Panc1 (cell line): ENCODE measurements around the gene ADAMTS13. TPM values are rescaled to one million over a fixed set of nuclear protein-coding genes. Genes with fewer than 3 reads are reported as not detected.

Source experiments
- ATAC-seq: fragments of 200-7000 bp; cut with Tn5 transposase; 2 replicates; pipeline ENCODE4 v1.9.1; 2020; ENCODE audit warnings: mild to moderate bottlenecking, moderate library complexity
- BruUV-seq: library from RNA; stranded (reverse); fragments of 400-500 nt; replicated peaks from 2 replicates; lab custom pipeline; 2021; lab: Mats Ljungman, UMichigan
- CTCF ChIA-PET: fragments of 300-600 bp; sonication (Branson Sonifier 250); formaldehyde crosslinking; loops from one replicate; lab custom pipeline; 2022; ENCODE audit warnings: antibody characterized with exemption; lab: Charles Lee
- POLR2A ChIA-PET: fragments of 300-600 bp; sonication (Branson Sonifier 250); formaldehyde crosslinking; loops from one replicate; lab custom pipeline; 2022; ENCODE audit warnings: antibody characterized with exemption; lab: Charles Lee
- DNase-seq: peaks from one replicate; pipeline ENCODE4 v3.0.0-alpha.2; 2010; ENCODE audit warnings: low read depth, low spot score
- H3K27ac ChIP-seq: 2 replicates; pipeline ENCODE4 v1.5.1; 2011; ENCODE audit warnings: mild to moderate bottlenecking, low read length, inconsistent platforms
- H3K27me3 ChIP-seq: fragments of 200-500 bp; sonication (Bioruptor generic); 2 replicates; pipeline ENCODE4 v1.6.0; 2014; ENCODE audit warnings: low read length, inconsistent platforms; ENCODE audit not compliant: control insufficient read depth, insufficient read depth
- H3K36me3 ChIP-seq: fragments of 200-500 bp; sonication (Bioruptor generic); 2 replicates; pipeline ENCODE4 v1.5.1; 2014; ENCODE audit warnings: inconsistent platforms, mild to moderate bottlenecking, low read length, moderate library complexity; ENCODE audit not compliant: control insufficient read depth, insufficient read depth
- H3K4me1 ChIP-seq: 2 replicates; pipeline ENCODE4 v1.5.1; 2011; ENCODE audit warnings: inconsistent platforms, mild to moderate bottlenecking, low read length, moderate library complexity; ENCODE audit not compliant: control insufficient read depth, insufficient read depth
- H3K4me3 ChIP-seq, 2 experiments: 2 replicates each; pipeline ENCODE4 v1.5.1; 2011 to 2012; ENCODE audit warnings: low read depth in 2 of 2, low read length in 2 of 2, mild to moderate bottlenecking in 2 of 2, inconsistent platforms in 1 of 2, moderate library complexity in 1 of 2
- H3K9me3 ChIP-seq: fragments of 200-500 bp; sonication (Bioruptor generic); 2 replicates; pipeline ENCODE4 v1.5.1; 2014; ENCODE audit warnings: low read depth, mild to moderate bottlenecking, inconsistent platforms, low read length, moderate library complexity; ENCODE audit not compliant: control insufficient read depth, insufficient read depth
- CTCF ChIP-seq: fragments of 450-650 bp; IDR thresholded peaks from 2 replicates; pipeline ENCODE4 v1.5.1; 2017; ENCODE audit warnings: mild to moderate bottlenecking
- POLR2AphosphoS5 ChIP-seq: IDR thresholded peaks from 2 replicates; pipeline ENCODE4 v1.6.1; 2012; ENCODE audit warnings: mild to moderate bottlenecking, low read depth, low read length, moderate library complexity
- SIN3A ChIP-seq: IDR thresholded peaks from 2 replicates; pipeline ENCODE4 v1.6.1; 2012; ENCODE audit warnings: low read depth, mild to moderate bottlenecking, low read length, moderate library complexity, borderline replicate concordance; ENCODE audit not compliant: insufficient read depth
- TCF7L2 ChIP-seq: IDR thresholded peaks from 2 replicates; pipeline ENCODE4 v1.6.1; 2011; ENCODE audit warnings: mild to moderate bottlenecking, low read depth, low read length, inconsistent platforms
- in situ Hi-C: cut with HindIII; loops from 2 replicates; pipeline ENCODE4 v1.10.0; 2016; ENCODE audit warnings: low sequenced_read_pairs, low pct_unique_long_range_greater_than_20kb
- intact Hi-C: fragments of 100-400 bp; cut with micrococcal nuclease; formaldehyde crosslinking; loops from one replicate; pipeline ENCODE4 v1.10.0; 2022; ENCODE audit not compliant: unreplicated experiment
- total RNA-seq: library from RNA; stranded (reverse); gene quantifications from one replicate; pipeline ENCODE4 v1.2.1, GENCODE V29; 2021; ENCODE audit not compliant: unreplicated experiment
- TF ChIP-seq, protein P1 (sequence below), 2 experiments: IDR thresholded peaks; 2 replicates each; pipeline ENCODE4 v1.6.1; 2011 to 2012; ENCODE audit warnings: low read depth in 2 of 2, control low read depth in 1 of 2, low read length in 1 of 2, mild to moderate bottlenecking in 1 of 2, moderate library complexity in 1 of 2; ENCODE audit not compliant: insufficient read depth in 1 of 2

ADAMTS13 gene
- total RNA-seq, 1 experiment from 2014 or later: 3.4 TPM

- ChIA-PET POLR2A (no interaction called here), CTCF (no interaction called here)
- ATAC-seq: no peak
Observed at GRCh38 chr9:133475292-133476012, 53.3 kb downstream of the ADAMTS13 start.

DNA sequence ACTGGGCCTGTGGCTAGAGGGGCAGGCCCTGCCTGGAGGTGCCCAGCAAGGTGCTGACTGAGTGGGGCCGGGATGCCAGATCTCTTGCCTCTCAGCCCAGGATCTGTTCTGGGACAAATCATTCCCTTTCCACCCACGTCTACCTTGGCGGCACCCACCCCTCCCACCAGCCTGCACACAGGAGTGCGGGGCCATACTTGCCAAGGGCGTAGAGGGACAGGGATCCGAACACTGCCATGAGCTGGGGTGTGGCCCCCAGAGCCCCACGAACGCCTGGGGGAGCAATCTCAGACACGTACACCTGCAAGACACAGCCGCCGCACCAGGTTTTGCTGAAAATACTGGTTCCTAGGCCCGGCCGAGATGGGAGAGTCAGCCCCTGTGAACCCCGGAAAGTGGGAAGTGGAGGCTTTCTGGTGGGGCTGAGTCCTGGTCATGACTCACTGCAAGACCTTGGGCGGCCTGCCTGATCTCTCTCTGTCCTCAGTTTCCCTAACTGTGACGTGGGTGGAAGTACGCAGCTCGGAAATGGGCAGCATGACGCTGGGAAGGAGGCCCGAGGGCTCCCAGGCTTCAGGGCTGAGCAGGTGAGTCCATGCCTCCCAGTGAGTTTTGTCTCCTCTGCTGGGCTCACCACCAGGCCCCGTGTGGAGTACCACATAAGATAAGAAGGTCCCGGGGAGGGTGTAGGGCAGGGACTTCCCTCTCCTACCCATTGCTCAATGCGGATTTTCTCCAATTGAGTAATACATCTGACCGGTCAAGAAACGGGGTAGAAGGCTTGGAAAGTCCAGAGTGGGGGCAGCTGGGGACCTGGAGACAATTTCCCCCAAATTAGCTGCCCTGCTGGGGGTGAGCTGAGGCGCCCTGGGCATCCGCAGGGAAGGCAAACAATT lies 54.1 kb downstream of the ADAMTS13 start:
- Histone ChIP-seq H3K27ac (no peak overlapping the region), H3K27me3 (no peaks in the 10 kb centered on the region), H3K9me3 (no peaks in the 10 kb centered on the region), H3K4me1 (peaks cover 5% of the 10 kb centered on the region), H3K4me3 (no peak overlapping the region), H3K36me3 (no peaks in the 10 kb centered on the region; the same call in 1 of the 2 replicates)
- DNase-seq (no peak), ATAC-seq (no peak)
- CTCF ChIA-PET: interaction anchor here (0.6 kb wide), 1 partner anchor 9 kb away, joined by 4 read pairs; no protein-coding TSS in a partner anchor
- intact Hi-C loops: no loop called here
- no TSS peak for BruUV-seq
- in situ Hi-C loops: no loop called here
- POLR2A ChIA-PET: no interaction called here
- TF ChIP-seq POLR2AphosphoS5 (no peak), TCF7L2 (no peak), SIN3A (no peak), CTCF (no peak)
- TF ChIP-seq, protein P1, sequence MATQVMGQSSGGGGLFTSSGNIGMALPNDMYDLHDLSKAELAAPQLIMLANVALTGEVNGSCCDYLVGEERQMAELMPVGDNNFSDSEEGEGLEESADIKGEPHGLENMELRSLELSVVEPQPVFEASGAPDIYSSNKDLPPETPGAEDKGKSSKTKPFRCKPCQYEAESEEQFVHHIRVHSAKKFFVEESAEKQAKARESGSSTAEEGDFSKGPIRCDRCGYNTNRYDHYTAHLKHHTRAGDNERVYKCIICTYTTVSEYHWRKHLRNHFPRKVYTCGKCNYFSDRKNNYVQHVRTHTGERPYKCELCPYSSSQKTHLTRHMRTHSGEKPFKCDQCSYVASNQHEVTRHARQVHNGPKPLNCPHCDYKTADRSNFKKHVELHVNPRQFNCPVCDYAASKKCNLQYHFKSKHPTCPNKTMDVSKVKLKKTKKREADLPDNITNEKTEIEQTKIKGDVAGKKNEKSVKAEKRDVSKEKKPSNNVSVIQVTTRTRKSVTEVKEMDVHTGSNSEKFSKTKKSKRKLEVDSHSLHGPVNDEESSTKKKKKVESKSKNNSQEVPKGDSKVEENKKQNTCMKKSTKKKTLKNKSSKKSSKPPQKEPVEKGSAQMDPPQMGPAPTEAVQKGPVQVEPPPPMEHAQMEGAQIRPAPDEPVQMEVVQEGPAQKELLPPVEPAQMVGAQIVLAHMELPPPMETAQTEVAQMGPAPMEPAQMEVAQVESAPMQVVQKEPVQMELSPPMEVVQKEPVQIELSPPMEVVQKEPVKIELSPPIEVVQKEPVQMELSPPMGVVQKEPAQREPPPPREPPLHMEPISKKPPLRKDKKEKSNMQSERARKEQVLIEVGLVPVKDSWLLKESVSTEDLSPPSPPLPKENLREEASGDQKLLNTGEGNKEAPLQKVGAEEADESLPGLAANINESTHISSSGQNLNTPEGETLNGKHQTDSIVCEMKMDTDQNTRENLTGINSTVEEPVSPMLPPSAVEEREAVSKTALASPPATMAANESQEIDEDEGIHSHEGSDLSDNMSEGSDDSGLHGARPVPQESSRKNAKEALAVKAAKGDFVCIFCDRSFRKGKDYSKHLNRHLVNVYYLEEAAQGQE (IDR thresholded peaks at IDR 0.05; ENCODE audit: insufficient read depth in 1 of 2, low read depth in 2 of 2, low read length in 1 of 2): no peak

More at GRCh38 chr9:133475292-133476012, 53.3 kb downstream of the ADAMTS13 start:
- TF ChIP-seq, protein P1 (IDR thresholded peaks at IDR 0.05; ENCODE audit: insufficient read depth in 1 of 2, low read depth in 2 of 2, low read length in 1 of 2): no peak
- no peak for TF ChIP-seq POLR2AphosphoS5
- TF ChIP-seq CTCF: no peak
- H3K4me3 ChIP-seq: no peak overlapping the region
- no peaks in the 10 kb centered on the region; the same call in 1 of the 2 replicates for H3K36me3 ChIP-seq
- in situ Hi-C loops: no loop called here
- intact Hi-C loops: no loop called here
- peaks cover 5% of the 10 kb centered on the region for H3K4me1 ChIP-seq
- no TSS peak for BruUV-seq
- H3K9me3 ChIP-seq: no peaks in the 10 kb centered on the region
- no peaks in the 10 kb centered on the region for H3K27me3 ChIP-seq
- no peak for DNase-seq
- H3K27ac ChIP-seq: no peak overlapping the region
